Epithelial cell of prostate (primary cell): ENCODE data around the gene LARP4.
"Not testable (repeated sequence)": the region's sequence is repeated elsewhere in the genome, so short reads cannot be mapped to it uniquely, and the experiment has no call there.

ENCODE experiments used
- DNase-seq: peaks from one replicate; pipeline ENCODE4 v3.0.0-alpha.2; 2011; ENCODE audit warnings: low read depth, low spot score
- H3K27ac ChIP-seq: fragments of 450-650 bp; 2 replicates; pipeline ENCODE4 v1.5.1; 2017; ENCODE audit warnings: mild to moderate bottlenecking

Gene LARP4

DNA sequence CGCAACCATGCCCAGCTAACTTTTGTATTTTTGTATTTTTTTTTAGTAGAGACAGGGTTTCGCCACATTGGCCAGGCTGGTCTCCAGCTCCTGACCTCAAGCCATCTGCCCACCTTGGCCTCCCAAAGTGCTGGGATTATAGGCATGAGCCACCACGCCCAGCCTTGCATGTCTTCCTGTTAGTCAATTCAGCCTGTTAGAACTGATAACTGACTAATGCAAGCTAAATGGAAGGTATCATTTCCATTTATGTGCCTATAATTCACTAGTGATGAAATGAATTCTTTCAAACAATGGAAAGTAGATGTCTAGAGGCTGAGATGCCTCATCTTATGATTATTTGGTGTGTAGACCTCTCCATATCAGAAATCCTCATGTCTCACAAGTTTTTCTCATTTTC is 66.8 kb downstream of the LARP4 start:
- DNase-seq, result no peak
- H3K27ac ChIP-seq, result peak overlapping the region; percentile 19

DNA sequence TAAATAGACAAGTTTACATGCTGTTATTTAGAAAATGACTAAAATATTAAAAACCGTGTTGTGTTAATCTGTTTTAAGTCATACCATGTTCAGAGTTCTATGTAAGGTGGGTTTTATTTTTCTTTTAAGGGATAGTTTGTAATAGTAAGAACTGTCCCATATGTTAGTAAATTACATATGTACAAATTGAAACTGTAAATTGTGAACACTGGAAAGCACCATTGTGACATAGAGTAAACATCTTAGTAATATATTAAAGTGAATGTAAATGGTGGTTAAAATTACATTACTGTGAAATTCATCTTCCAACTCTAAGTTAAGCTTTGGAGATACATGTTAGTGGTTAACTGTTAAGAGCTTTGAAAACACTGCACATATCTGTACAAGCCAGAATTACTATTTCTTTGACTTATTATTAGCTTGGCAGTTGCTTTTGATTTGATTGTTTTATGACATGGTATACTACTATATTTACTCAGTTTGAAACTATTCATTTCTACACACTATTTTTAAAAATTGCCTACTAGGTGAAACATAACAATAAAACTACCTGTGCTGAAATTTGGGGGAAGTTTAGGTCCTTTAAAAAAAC is 76.7 kb downstream of the LARP4 start:
- DNase-seq, result no peak
- no peak overlapping the region for H3K27ac ChIP-seq

DNA sequence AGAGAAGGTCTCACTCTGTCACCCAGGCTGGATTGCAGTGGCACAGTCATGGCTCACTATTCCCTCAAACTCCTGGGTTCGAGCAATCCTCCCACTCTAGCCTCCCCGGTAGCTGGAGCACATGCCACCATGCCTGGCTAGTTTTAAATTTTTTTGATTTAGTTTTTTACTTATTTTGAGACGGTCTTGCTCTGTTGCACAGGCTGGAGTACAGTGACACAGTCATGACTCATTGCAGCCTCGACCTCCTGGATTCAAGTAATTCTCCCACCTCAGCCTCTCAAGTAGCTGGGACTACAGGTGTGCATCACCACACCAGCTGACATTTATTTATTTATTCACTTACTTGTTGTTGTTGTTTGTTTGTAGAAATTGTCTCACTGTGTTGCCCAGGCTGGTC is 81.9 kb downstream of the LARP4 start:
- DNase-seq, result no peak
- H3K27ac ChIP-seq, result no peak overlapping the region

DNA sequence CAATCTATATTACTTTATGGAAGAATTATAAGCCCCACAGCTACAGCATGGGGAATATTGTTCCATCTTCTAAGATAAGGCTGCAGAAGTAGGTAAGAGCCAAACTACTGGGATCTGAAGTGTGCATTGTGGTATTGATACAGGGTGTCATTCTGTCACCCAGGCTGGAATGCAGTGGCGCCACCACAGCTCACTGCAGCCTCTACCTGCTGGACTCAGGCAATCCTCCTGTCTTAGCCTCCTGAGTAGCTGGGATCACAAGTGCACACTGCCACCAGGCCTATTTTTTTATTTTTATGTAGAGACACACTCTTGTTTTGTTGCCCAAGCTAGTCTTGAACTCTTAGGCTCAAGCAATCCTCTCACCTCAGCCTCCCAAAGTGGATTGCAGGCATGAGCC is 82.8 kb downstream of the LARP4 start:
- no peak for DNase-seq
- H3K27ac ChIP-seq, result no peak overlapping the region

DNA sequence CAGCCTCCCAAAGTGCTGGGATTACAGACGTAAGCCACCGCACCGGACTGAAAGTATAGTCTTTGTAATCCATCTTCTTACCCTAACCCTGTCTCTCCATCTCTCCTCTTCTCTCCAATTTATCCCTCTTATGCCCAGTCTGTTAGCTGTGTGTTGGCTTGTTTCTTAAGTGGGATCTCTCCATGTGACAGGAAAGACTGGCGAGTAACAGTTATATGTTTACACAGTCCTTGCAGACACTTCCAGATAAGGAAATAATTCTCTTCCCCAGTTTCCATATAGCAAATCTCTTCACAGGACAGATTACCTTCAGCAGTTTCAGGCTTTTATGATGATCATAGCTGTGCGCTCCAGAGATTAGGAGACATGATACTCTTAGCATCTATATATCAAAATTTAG is 88.1 kb downstream of the LARP4 start:
- no peak for DNase-seq
- no peak overlapping the region for H3K27ac ChIP-seq

DNA sequence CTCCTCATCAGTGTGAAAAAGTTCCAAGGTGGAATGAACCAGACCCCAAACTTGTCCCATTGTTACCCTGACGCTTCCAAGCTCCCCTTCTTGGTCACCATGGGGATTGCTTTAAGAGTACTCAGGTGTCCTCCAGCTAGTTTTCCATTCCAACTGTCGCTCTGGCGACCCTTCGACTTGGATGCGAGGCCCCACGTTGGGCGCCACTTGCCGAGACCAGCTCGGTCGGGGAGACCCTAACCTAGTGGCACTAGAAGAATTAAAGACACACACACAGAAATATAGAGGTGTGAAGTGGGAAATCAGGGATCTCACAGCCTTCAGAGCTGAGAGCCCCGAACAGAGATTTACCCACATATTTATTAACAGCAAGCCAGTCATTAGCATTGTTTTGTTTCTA is 97.4 kb downstream of the LARP4 start:
- DNase-seq, H3K27ac ChIP-seq: not testable (repeated sequence)

DNA sequence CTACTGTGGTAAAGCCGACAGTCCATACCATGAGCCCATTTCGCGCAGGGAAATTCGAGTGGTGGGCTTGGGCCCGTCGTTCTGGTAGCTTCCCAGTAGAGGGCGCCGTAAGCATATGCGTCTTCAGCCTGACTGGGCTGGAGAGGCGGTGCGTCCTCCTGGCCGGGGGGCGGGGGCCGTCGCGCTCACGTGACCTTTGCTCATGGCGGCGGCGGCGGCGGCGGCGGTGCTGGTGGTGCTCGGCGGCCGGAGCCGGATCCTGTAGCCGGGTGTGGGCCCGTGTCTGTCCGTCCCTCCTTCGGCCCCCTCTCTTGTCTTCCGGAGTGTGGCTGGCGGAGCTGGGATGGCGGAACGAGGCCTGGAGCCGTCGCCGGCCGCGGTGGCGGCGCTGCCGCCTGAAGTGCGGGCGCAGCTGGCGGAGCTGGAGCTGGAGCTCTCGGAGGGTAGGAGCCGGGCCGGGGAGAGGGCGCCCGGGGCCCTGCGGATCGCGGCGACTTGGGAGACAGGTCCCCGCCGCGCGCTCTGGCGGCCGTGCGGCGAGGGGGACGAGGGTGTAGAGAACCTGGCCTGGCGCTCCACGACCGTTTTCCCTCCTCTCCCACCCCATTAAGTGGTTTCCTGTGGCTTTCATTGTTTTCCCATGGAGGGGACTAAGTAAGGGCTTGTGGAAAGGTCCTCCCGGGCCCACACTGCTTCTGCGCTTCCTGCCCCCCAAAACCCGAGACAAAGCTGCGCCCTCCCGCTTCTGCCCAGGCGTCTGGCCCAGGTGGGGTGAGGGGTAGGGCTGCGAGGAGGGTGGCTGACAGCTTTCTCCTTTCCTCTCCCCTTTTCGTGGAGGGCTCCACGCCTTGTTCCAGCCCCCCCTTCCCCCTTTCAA is 104.4 kb downstream of the LARP4 start, which contains the start of gene DIP2B:
Gene DIP2B (plus strand): TSS at position 188 of the 877 bp plus-strand sequence. CDS start 156 bp downstream, at position 344.
- H3K27ac ChIP-seq, result peak within 1 kb of the TSS; percentile 84
- DNase-seq, result peak; percentile 36

DNA sequence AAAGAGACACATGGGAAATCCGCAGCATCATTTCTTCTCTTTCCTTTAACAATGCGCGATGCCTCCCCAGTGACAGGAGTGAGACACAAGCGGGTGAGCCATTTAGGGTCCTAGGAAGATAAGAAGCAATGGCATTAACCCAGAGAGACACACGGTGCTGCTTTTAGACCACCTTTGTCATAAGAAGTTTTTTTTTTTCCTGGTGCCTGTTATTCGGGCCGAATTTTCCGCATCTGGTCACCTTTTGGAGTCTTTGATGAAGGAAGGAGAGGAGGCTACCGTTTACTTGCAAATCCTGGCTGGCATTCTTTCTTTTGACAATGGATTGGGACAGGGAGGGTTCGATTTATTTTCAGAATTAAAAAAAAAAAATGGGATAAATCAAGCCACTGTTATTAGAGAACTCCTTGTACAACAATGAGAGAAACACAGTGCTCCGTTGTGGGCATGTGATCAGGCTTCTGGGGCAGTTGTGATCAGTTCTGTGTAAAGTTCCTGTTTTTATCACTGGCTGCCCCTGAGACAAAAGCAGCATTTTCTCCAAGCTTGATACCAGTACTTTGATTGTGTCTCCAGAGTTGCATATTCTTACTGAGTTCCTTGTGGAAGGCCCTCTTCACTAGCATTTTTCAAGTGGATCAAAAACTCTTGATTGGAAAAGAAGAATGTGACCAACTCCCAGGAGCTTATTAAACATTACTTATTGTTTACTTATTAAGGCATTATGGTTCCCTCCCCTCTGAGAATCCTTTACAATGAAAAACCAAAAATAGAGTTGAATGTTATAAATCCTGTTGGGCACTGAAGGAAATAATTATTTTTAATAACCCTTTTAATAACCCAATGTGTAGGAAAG is 105.2 kb downstream of the LARP4 start:
- DNase-seq, result no peak
- peak overlapping the region; percentile 84 for H3K27ac ChIP-seq

DNA sequence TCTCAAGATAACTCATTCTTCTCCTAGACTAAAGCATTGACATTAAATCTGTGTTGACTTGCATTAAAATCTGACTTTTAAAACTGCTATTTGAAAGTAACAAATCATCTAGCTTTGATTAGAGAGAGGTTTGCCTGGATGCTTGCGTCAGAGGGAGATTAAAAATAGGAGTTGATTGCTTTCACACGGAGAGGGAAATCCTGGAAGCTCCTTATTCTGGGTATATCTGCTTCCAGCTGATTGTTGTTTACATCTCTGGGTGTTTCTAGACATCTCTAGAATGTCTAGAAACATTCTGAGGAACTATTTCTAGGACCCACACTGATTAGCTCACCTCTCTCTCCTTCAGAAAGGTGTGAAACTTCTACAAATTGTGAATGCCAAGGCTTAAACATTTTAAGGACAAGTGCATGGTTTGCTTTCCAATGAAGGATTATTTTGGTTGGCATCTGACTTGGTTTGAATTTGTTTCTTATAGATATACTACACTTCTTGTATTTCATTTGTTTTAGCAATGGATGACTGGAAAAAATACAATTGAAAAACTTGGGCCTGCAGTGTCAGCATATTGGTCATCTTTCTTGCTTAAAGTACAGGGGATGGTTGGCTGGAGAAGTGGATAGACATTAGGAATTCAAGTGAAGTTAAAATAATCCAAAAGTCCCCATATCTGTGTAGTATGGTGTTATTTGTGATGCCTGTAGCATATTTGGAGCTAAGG is 106.2 kb downstream of the LARP4 start:
- no peak for DNase-seq
- H3K27ac ChIP-seq, result peak overlapping the region; percentile 84

DNA sequence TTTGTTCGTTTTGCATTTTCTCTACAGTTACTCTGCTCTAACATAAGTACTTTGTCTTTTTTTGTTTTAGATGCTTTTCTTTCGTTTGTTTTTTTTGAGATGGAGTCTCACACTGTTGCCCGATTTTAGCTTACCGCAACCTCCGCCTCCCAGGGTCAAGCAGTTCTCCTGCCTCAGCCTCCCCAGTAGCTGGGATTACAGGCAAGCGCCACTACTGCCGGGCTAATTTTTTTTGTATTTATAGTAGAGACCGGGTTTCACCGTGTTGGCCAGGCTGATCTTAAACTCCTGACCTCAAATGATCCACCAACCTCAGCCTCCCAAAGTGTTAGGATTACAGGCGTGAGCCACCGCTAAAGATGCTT is 106.8 kb downstream of the LARP4 start:
- peak overlapping the region; percentile 84 for H3K27ac ChIP-seq
- no peak for DNase-seq

DNA sequence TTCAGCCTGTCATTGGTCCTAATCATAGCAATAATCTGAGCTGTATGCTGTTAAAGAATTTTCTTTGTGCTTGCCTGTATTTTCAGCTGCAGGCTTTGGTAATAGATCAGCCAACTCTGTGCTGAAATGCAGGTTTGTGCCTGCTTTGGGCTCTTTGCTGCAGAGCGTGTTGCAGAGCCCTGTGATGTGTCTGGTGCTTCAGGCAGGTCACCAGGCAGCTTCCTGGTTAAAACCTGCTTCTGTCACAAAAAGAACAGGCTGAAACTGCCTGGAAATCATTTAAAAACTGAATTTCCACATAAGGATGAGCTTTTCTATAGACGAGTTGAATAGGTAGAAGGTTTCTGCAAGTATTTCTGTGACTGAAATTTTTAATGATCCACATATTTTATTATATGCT is 107.2 kb downstream of the LARP4 start:
- H3K27ac ChIP-seq, result peak overlapping the region; percentile 84

DNA sequence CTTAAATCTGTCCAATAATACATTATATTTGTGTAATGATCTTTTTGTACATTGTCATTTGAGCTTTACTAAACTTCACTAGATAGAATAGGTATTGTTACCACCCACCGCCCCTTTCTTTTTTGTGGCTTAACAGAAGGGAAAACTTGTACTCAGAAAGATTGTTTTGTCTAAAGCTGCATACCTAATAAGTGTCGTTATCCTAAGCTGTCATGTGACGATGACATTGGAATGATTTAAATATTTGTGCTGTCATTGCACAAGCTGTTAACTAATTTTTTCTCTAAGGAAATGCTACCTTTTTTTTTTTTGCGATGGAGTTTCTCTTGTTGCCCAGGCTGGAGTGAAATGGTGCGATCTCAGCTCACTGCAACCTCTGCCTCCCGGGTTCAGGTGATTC is 107.7 kb downstream of the LARP4 start:
- DNase-seq, result no peak
- H3K27ac ChIP-seq, result peak overlapping the region; percentile 84

More for the DNA sequence above, 107.2 kb downstream of the LARP4 start:
- DNase-seq, result no peak

DNA sequence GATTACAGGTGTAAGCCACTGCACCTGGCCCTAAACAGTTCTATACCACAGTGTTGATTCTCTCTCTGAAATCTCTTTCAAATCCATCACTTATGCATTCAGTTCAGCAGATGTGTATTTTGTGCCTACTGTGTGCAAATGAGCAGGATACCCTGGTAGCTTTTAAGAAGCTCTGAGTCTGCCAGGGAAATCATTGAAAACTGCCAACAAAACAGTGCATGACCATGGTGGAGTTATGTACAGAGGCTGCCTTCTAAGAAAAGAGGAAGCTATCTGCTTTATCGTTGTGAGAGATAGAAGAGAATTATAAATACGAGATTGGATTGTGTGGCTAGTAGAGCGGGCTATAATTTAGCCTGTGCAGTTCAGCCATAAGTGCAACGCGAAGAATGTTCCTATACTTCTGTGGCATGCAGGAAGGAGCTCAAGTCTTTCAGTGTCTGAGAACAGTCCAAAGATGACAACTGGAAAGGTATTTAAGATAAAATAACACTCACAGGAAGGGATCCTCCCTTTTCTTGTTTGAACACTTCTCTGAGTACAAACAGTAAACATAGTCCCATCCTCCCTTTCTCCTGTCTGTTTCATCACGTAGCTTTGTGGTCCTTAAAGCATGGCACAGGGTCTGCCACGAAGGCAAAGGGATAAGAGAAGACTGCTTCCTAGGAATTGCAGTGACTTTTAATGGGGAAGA is 108.4 kb downstream of the LARP4 start:
- DNase-seq, result no peak
- peak overlapping the region; percentile 84 for H3K27ac ChIP-seq

DNA sequence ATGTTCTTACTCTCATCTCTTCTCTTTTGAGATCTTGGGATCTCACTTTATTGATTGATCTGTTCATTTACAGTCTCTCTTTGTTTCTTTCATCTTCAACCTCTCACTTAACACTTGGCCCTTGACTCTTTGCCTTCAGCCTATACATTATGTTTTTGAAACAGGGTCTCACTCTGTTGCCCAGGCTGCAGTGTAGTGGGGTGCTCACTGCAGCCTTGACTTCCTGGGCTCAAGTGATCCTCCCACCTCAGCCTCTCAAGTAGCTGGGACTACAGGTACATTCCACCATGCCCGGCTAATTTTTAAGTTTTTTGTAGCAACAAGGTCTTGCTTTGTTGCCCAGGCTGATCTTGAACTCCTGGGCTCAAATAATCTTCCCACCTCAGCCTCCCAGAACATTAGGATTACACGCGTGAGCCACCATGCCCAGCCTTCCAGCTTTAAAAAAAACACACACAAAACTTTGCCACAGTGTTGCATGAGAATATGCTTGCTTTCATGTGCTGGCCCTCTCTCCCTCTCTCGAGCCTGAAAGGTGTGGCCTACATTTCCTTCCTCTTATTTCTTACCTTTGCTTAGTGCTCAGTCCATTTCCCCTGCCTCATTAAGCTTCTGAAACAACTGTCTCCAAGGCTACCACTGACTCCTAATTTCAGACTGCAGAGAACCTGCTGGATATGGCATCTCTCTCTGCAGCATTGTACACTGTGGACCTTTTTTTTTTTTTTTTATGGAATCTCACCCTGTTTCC is 114.0 kb downstream of the LARP4 start:
- no peak for DNase-seq

DNA sequence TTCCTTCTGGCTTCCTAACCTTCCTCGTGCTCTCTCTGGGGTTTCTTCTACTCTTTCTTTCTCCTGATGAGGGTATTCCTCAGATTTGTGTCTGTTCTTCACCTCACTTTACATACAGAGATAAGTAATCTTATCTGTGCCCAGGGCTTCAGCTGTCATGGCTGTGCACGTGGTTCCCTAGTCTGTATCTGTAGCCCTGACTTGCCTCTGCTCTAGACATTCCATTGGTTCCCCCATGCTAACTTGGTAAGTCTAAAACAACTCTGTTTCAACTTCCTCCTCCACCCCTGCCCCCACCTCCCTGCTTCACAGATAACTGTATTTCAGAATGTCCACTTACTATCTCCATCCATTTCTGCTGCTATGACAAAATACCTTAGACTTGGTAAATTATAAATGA is 114.9 kb downstream of the LARP4 start:
- DNase-seq, result no peak
- no peak overlapping the region for H3K27ac ChIP-seq

More for the DNA sequence above, 114.0 kb downstream of the LARP4 start:
- no peak overlapping the region for H3K27ac ChIP-seq

DNA sequence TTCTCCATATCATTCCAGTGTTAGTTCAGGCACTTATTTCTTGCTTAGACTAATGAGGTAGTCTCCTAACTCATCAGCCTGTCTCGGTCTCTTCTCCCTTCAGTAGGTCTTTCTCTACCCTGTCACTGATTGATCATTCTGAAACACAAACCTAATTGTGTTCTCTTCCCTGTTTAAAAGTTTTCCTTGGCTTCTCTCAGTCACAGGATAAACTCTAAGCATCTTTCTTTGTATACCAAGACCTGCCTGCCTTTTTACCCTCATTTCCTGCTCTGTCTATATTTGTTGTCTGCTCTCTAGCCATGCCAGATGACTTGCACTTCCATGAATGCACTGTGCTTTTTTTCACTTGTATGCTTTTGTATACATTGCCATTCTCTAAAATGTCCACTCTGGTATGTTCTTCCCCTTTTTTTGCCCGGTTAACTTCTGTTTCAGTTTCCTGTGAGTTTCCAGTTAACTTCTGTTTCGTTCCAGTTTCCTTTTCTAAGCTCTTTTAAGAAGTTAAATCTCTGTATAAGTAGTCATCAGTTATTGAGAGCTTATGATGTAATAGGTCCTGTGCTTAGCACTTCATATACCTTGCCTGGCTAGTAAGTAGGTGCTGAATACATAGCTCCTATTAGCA is 116.8 kb downstream of the LARP4 start:
- DNase-seq, result peak; percentile 37
- peak overlapping the region; percentile 81 for H3K27ac ChIP-seq

DNA sequence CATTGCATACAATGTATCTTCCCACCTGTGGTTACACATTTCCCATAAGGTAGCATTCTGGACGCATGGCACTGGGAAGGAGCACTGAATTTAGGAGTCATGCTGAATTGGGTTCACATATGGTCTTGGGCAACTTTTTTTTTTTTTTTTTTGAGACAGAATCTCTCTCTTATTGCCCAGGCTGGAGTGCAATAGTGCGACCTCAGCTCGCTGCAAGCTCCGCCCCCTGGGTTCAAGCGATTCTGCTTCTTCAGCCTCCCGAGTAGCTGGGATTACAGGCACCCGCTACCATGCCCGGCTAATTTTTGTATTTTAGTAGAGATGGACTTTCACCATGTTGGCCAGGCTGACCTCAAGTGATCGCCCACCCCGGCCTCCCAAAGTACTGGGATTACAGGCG is 117.4 kb downstream of the LARP4 start:
- peak overlapping the region; percentile 81 for H3K27ac ChIP-seq
- no peak for DNase-seq

DNA sequence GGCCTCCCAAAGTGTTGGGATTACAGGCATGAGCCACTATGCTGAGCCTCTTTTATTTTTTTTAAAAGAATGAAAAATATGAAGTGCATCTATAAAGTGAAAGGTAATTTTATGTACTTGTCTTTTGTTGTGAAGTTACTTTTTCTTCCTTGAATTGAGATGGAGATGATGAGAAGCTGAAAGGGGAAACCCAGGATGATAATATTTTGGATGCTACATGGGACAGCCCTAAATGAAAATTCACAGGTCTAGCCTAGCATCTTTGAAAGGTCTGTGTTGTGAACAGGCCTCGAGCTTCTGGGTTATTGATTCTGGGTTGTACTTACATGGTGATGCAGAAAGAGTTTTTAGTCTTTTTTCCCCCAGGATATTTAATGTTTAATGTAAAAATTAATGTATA is 118.7 kb downstream of the LARP4 start:
- no peak for DNase-seq
- no peak overlapping the region for H3K27ac ChIP-seq
